Stomach (tissue), 4 donors: ENCODE data around the gene FRMD5.

Experiments used
- CTCF ChIP-seq, 7 experiments: fragments of 450-650 bp in 4 of 7; fragments of 200-600 bp in 3 of 7; sonication (generic) in 3 of 7; IDR thresholded peaks; one replicate each; pipeline ENCODE4 v1.5.1; 2016 to 2019; ENCODE audit warnings: antibody characterized with exemption in 7 of 7, control low read depth in 2 of 7, mild to moderate bottlenecking in 1 of 7
- EP300 ChIP-seq: sonication (generic); formaldehyde crosslinking; IDR thresholded peaks from one replicate; pipeline ENCODE4 v1.6.1; 2017; ENCODE audit warnings: antibody characterized with exemption
- POLR2A ChIP-seq, 4 donors: fragments of 450-650 bp; IDR thresholded peaks; one replicate each; pipeline ENCODE4 v1.6.1; 2016; ENCODE audit warnings: antibody characterized with exemption in 4 of 4, control low read depth in 2 of 4, mild to moderate bottlenecking in 1 of 4, moderate library complexity in 1 of 4

DNA sequence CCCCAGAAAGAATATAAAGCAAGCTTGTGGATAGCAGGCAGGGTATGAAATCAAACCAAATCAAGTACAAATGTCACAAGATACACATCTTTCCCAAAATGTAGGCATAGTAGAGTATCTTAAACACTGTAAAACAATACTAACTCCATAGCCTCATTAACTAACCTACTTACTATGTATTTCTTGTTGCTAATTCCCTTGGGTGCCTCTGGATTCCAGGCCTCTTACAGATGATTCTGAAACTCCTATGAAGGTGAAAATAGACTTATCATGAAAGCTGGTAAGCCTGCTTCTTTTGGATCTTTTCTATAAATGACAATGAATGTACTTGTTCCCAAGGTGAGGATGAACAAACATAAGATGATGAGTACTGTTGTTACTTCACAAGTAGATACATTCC lies 93.8 kb downstream of the FRMD5 start:
- TF ChIP-seq POLR2A (IDR thresholded peaks at IDR 0.05) (no peak), CTCF (IDR thresholded peaks at IDR 0.05) (no peak), EP300 (no peak)
